HUES64 (cell line): Measurements from ENCODE around the gene F2RL2.
"Not testable (repeated sequence)": the region's sequence is repeated elsewhere in the genome, so short reads cannot be mapped to it uniquely, and the experiment has no call there.

Source experiments
- H3K27ac ChIP-seq: 2 replicates; pipeline ENCODE4 v1.7.0; 2013; ENCODE audit warnings: low read depth, low read length, inconsistent platforms
- H3K27me3 ChIP-seq: 2 replicates; pipeline ENCODE4 v1.6.1; 2013; ENCODE audit warnings: mild to moderate bottlenecking, low read length; ENCODE audit not compliant: insufficient read depth
- H3K36me3 ChIP-seq: 2 replicates; pipeline ENCODE4 v1.6.1; 2013; ENCODE audit warnings: mild to moderate bottlenecking, low read length; ENCODE audit not compliant: insufficient read depth
- H3K4me1 ChIP-seq: 2 replicates; pipeline ENCODE4 v1.6.1; 2013; ENCODE audit warnings: mild to moderate bottlenecking, low read length, moderate library complexity; ENCODE audit not compliant: insufficient read depth
- H3K4me3 ChIP-seq: 2 replicates; pipeline ENCODE4 v1.5.1; 2013; ENCODE audit warnings: mild to moderate bottlenecking, low read length, moderate library complexity
- H3K9ac ChIP-seq: 2 replicates; pipeline ENCODE4 v1.6.1; 2013; ENCODE audit warnings: mild to moderate bottlenecking, low read depth, low read length
- H3K9me3 ChIP-seq: 2 replicates; pipeline ENCODE4 v1.6.1; 2013; ENCODE audit warnings: low read depth, low read length; ENCODE audit not compliant: insufficient read depth
- WGBS: fragments of 150-250, 120-280 bp; methylation state at CpG from one replicate; pipeline ENCODE4 v1.1.7; 2013; ENCODE audit warnings: missing lambda C conversion rate; 5-methylcytosine and 5-hydroxymethylcytosine counted together

Gene F2RL2

GRCh38 chr5:76620166-76620565 lies 3.0 kb downstream of the F2RL2 start:
- Histone ChIP-seq H3K27me3 (no peaks in the 10 kb centered on the region), H3K4me3 (no peak overlapping the region), H3K27ac (no peak overlapping the region), H3K9ac (no peak overlapping the region), H3K9me3 (no peaks in the 10 kb centered on the region), H3K4me1 (peaks cover 25% of the 10 kb centered on the region), H3K36me3 (0 out of 2 replicates have a peak, but pooled peaks cover 4% of the 10 kb centered on the region)
- WGBS = 94% methylated on average over 5 of the region's 5 CpGs

- 0 out of 2 replicates have a peak, but pooled peaks cover 4% of the 10 kb centered on the region for H3K36me3 ChIP-seq
- 98% methylated on average over 4 of the region's 4 CpGs for WGBS
- no peaks in the 10 kb centered on the region for H3K27me3 ChIP-seq
- peaks cover 16% of the 10 kb centered on the region for H3K4me1 ChIP-seq
- H3K9me3 ChIP-seq = no peaks in the 10 kb centered on the region
- no peak overlapping the region for H3K9ac ChIP-seq
- H3K4me3 ChIP-seq = no peak overlapping the region
- no peak overlapping the region for H3K27ac ChIP-seq
These were observed 5.5 kb downstream of the F2RL2 start for GRCh38 chr5:76617675-76618074.

- Histone ChIP-seq H3K9ac (no peak overlapping the region), H3K9me3 (no peaks in the 10 kb centered on the region), H3K36me3 (0 out of 2 replicates have a peak, but pooled peaks cover 4% of the 10 kb centered on the region), H3K27ac (no peak overlapping the region), H3K4me1 (peaks cover 14% of the 10 kb centered on the region), H3K4me3 (no peak overlapping the region), H3K27me3 (no peaks in the 10 kb centered on the region)
- WGBS = 85% methylated on average over 4 of the region's 4 CpGs
These were observed 6.0 kb downstream of the F2RL2 start for GRCh38 chr5:76617229-76617628.

GRCh38 chr5:76616206-76616605 lies 7.0 kb downstream of the F2RL2 start:
- no peak overlapping the region for H3K9ac ChIP-seq
- H3K27me3 ChIP-seq = no peaks in the 10 kb centered on the region
- no peaks in the 10 kb centered on the region for H3K9me3 ChIP-seq
- 83% methylated on average over 2 of the region's 2 CpGs for WGBS
- H3K4me1 ChIP-seq = peaks cover 4% of the 10 kb centered on the region; the same call in 1 of the 2 replicates
- H3K27ac ChIP-seq = no peak overlapping the region
- H3K36me3 ChIP-seq = 0 out of 2 replicates have a peak, but pooled peaks cover 4% of the 10 kb centered on the region
- H3K4me3 ChIP-seq = no peak overlapping the region

- Histone ChIP-seq H3K36me3 (0 out of 2 replicates have a peak, but pooled peaks cover 4% of the 10 kb centered on the region), H3K27ac (no peak overlapping the region)
- WGBS = 81% methylated on average over 2 of the region's 2 CpGs
These were observed 7.4 kb downstream of the F2RL2 start for GRCh38 chr5:76615759-76616158.

GRCh38 chr5:76612942-76613341 lies 10.3 kb downstream of the F2RL2 start:
- Histone ChIP-seq H3K9me3 (no peaks in the 10 kb centered on the region), H3K36me3 (0 out of 2 replicates have a peak, but pooled peaks cover 4% of the 10 kb centered on the region), H3K4me3 (no peak overlapping the region), H3K27me3 (no peaks in the 10 kb centered on the region), H3K27ac (no peak overlapping the region), H3K4me1 (peaks cover 1% of the 10 kb centered on the region), H3K9ac (no peak overlapping the region)
- WGBS = 77% methylated on average over 5 of the region's 5 CpGs

More at GRCh38 chr5:76615759-76616158, 7.4 kb downstream of the F2RL2 start:
- Histone ChIP-seq H3K4me3 (no peak overlapping the region), H3K4me1 (no peaks in the 10 kb centered on the region), H3K9ac (no peak overlapping the region), H3K9me3 (no peaks in the 10 kb centered on the region), H3K27me3 (no peaks in the 10 kb centered on the region)

- Histone ChIP-seq H3K27me3 (no peaks in the 10 kb centered on the region), H3K9me3 (no peaks in the 10 kb centered on the region), H3K9ac (no peak overlapping the region), H3K27ac (no peak overlapping the region), H3K4me1 (peaks cover 10% of the 10 kb centered on the region), H3K4me3 (no peak overlapping the region), H3K36me3 (peaks cover 5% of the 10 kb centered on the region; the same call in 1 of the 2 replicates)
- WGBS = 96% methylated on average over 1 of the region's 1 CpG
These were observed 13.0 kb downstream of the F2RL2 start for GRCh38 chr5:76610196-76610595.

- no peaks in the 10 kb centered on the region for H3K9me3 ChIP-seq
- H3K27ac ChIP-seq = no peak overlapping the region
- H3K4me1 ChIP-seq = peaks cover 10% of the 10 kb centered on the region
- WGBS = 94% methylated on average over 4 of the region's 4 CpGs
- H3K4me3 ChIP-seq = no peak overlapping the region
- no peak overlapping the region for H3K9ac ChIP-seq
- H3K27me3 ChIP-seq = no peaks in the 10 kb centered on the region
- peaks cover 5% of the 10 kb centered on the region; the same call in 1 of the 2 replicates for H3K36me3 ChIP-seq
These were observed 14.4 kb downstream of the F2RL2 start for GRCh38 chr5:76608833-76609232.

- H3K9ac ChIP-seq = no peak overlapping the region
- 86% methylated on average over 9 of the region's 9 CpGs for WGBS
- no peaks in the 10 kb centered on the region for H3K9me3 ChIP-seq
- H3K4me3 ChIP-seq = no peak overlapping the region
- H3K4me1 ChIP-seq = peaks cover 10% of the 10 kb centered on the region
- H3K27me3 ChIP-seq = no peaks in the 10 kb centered on the region
- H3K27ac ChIP-seq = no peak overlapping the region
- H3K36me3 ChIP-seq = peaks cover 5% of the 10 kb centered on the region; the same call in 1 of the 2 replicates
These were observed 15.8 kb downstream of the F2RL2 start for GRCh38 chr5:76607353-76607871.

- WGBS = 82% methylated on average over 2 of the region's 2 CpGs
- H3K4me1 ChIP-seq = peaks cover 10% of the 10 kb centered on the region
- H3K4me3 ChIP-seq = no peak overlapping the region
- no peaks in the 10 kb centered on the region for H3K27me3 ChIP-seq
- H3K27ac ChIP-seq = no peak overlapping the region
- H3K9me3 ChIP-seq = no peaks in the 10 kb centered on the region
- no peak overlapping the region for H3K9ac ChIP-seq
- H3K36me3 ChIP-seq = peaks cover 5% of the 10 kb centered on the region; the same call in 1 of the 2 replicates
These were observed 16.5 kb downstream of the F2RL2 start for GRCh38 chr5:76606701-76607100.

GRCh38 chr5:76604838-76605237 lies 18.4 kb downstream of the F2RL2 start:
- peaks cover 10% of the 10 kb centered on the region for H3K4me1 ChIP-seq
- H3K9me3 ChIP-seq = no peaks in the 10 kb centered on the region
- no peak overlapping the region for H3K9ac ChIP-seq
- H3K27me3 ChIP-seq = no peaks in the 10 kb centered on the region
- H3K27ac ChIP-seq = no peak overlapping the region
- H3K36me3 ChIP-seq = peaks cover 5% of the 10 kb centered on the region; the same call in 1 of the 2 replicates
- H3K4me3 ChIP-seq = no peak overlapping the region
- WGBS = 70% methylated on average over 2 of the region's 2 CpGs

GRCh38 chr5:76603991-76604390 lies 19.2 kb downstream of the F2RL2 start:
- not testable (repeated sequence) for H3K9ac ChIP-seq, H3K36me3 ChIP-seq, H3K9me3 ChIP-seq, H3K4me3 ChIP-seq, H3K27ac ChIP-seq, H3K27me3 ChIP-seq
- H3K4me1 ChIP-seq = peaks cover 10% of the 10 kb centered on the region
- 91% methylated on average over 1 of the region's 1 CpG for WGBS
